Stimulated activated CD4-positive, alpha-beta T cell treated with anti-CD3 and anti-CD28 coated beads, TNF-alpha, amount 100 ng/mL, for 1 hour (primary cell): ENCODE measurements around the gene CACNA1G.

Experiments used
- DNase-seq, 3 donors: peaks; one replicate each; pipeline ENCODE4 v3.0.0-alpha.2; 2020; ENCODE audit warnings: low read depth in 3 of 3, low spot score in 1 of 3

Gene CACNA1G

GRCh38 chr17:50665838-50666237 lies 105.3 kb downstream of the CACNA1G start:
- DNase-seq: no peak

- DNase-seq: no peak
Measured at GRCh38 chr17:50666316-50666715, 105.8 kb downstream of the CACNA1G start.

DNA sequence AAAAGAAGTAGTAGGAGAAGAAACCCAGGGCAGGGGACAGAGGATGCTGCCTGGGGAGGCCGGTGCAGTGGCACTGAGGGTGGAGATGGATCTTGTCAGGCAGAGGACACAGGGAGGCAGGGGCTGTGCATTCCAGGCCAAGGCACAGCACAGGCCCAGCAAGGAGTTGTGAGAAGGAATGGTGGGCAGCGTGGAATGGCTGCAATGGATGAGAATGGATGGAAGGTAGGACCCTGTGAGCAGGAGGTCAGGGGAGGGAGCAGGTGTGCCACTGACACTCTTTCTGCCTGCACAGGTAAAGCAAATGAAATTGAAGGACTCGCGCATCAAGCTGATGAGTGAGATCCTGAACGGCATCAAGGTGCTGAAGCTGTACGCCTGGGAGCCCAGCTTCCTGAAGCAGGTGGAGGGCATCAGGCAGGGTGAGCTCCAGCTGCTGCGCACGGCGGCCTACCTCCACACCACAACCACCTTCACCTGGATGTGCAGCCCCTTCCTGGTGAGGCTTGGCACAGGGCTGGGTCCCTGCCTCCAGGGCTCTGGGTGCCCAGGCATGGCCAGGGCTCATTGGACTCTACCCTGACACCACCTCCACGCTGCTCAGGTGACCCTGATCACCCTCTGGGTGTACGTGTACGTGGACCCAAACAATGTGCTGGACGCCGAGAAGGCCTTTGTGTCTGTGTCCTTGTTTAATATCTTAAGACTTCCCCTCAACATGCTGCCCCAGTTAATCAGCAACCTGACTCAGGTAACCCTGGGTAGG lies 106.9 kb downstream of the CACNA1G start:
- no peak for DNase-seq

DNA sequence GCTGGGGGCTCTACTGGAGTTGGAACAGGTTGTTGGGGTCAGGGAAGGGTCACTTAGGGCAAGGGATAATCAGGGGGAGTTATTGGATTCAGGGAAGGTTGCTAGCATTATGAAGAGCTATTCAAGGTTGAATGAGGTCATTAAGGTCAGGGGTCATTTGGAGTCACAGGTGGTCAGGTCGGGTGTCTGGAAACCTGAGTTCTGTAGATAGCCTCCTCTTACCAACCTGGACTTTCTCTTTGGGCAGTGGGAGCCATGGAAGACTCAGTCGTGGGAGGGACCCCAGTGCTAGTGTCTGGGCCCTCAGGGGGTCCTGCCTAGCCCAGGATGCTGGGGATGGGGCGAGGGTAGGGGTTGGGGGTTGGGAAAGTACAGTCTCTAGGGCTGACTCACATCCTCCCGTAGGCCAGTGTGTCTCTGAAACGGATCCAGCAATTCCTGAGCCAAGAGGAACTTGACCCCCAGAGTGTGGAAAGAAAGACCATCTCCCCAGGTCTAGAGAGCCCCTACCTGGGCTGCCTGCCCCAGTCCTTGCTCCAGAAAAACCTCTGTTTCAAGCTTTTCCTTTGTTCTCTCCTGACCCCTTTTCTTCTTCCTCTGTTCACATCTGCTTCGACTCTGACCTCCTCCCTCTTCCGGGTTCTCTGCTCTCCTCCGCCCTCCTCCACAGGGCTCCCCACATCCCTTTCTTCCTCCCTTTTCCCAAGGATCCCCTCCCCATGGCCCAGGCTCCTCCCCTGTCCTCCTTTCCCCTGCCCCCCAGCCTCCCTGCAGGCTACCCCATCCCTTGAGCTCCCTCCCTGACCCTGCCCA lies 107.7 kb downstream of the CACNA1G start:
- no peak for DNase-seq

DNA sequence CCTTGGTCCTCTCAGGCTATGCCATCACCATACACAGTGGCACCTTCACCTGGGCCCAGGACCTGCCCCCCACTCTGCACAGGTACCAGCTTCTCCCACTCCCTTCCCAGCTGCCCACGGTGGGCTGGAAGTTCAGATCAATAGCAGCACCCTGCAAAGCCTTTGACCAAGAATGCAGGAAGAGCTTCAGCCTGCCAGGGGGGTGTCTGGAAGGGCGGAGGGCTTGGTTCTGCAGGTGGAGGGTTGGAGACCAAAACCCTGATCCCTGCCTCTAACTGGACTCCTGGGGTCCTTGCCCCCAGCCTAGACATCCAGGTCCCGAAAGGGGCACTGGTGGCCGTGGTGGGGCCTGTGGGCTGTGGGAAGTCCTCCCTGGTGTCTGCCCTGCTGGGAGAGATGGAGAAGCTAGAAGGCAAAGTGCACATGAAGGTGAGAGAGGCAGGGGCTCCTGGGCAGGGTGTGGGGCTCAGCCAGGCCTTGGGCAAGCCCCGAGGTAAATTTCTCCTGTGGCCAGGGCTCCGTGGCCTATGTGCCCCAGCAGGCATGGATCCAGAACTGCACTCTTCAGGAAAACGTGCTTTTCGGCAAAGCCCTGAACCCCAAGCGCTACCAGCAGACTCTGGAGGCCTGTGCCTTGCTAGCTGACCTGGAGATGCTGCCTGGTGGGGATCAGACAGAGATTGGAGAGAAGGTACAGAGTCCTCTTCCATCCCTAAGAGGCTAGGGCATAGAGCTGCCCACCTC lies 108.5 kb downstream of the CACNA1G start:
- DNase-seq: no peak

GRCh38 chr17:50672071-50672470 lies 111.6 kb downstream of the CACNA1G start:
- no peak for DNase-seq

DNA sequence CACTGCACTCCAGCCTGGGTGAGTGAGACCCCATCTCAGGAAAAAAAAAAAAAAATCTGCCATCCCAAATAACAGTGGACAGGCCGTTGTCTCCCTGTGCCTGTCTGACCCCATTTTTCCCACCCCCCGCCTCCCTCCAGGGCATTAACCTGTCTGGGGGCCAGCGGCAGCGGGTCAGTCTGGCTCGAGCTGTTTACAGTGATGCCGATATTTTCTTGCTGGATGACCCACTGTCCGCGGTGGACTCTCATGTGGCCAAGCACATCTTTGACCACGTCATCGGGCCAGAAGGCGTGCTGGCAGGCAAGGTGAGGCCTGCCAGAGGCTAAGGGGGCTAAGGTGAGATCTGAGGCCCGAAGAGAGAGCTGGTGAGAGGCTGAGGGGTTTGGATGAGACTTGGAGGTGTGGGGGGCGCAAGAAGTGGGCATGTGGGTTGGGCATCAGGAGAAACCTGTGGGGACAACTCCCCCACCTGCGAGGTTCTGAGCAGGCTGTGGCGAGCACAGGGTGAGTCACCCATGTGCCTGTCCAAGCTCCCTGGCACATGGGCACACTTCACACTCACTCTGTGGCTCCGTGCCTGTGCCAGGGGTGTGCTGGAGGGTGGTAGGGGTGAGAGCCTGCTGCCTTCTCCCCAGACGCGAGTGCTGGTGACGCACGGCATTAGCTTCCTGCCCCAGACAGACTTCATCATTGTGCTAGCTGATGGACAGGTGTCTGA lies 112.5 kb downstream of the CACNA1G start:
- no peak for DNase-seq

DNA sequence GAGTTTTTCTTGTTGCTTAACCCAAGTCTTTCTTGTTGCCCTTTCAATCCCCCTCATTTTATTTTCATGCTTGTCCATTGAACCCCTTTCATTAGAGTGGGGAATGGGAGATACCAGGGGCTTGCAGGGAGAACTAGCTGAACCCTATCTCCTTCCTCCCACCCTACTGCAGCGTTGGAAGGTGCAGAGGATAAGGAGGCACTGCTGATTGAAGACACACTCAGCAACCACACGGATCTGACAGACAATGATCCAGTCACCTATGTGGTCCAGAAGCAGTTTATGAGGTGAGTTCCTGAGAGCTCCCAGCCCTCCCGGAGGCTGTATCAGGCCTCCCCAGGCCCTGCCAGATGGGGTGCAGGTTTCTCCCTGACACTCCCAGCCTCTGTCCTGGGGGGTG lies 114.7 kb downstream of the CACNA1G start:
- DNase-seq: no peak

DNA sequence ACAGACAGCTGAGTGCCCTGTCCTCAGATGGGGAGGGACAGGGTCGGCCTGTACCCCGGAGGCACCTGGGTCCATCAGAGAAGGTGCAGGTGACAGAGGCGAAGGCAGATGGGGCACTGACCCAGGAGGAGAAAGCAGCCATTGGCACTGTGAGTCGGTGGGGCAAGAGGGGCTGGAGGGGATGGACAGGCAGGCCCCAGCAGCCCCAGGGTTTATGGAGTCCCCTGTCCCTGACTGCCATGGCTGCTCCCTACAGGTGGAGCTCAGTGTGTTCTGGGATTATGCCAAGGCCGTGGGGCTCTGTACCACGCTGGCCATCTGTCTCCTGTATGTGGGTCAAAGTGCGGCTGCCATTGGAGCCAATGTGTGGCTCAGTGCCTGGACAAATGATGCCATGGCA lies 115.1 kb downstream of the CACNA1G start:
- no peak for DNase-seq

DNA sequence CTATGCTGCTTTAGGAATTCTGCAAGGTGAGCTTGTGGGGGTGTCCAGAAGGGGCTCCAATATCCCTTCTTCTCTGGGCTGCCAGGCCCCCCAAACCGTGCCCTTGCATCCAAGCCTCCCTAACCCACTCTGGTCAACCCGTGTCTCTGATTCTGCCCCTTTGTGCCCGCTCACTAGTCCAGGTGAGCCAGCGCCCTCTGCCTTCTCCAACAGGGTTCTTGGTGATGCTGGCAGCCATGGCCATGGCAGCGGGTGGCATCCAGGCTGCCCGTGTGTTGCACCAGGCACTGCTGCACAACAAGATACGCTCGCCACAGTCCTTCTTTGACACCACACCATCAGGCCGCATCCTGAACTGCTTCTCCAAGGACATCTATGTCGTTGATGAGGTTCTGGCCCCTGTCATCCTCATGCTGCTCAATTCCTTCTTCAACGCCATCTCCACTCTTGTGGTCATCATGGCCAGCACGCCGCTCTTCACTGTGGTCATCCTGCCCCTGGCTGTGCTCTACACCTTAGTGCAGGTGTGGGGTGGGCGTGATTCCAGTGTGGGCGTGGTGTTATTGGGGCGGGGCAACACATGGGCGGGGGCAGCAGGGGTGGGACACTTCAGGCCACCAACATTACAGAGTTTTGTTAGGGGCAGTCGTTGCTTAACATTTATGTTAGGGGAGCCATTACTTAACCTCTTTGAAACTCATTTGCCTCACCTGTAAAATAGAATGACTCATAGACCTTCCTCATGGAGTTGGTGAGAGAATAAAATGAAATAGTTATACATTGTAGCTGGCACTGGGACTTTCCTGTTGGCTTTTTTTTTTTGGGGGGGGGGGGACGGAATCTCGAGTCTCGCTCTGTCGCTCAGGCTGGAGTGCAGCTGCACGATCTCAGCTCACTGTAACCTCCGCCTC lies 115.8 kb downstream of the CACNA1G start:
- DNase-seq: no peak
